ENCODE data around the gene MAML3.

Gene MAML3

GRCh38 chr4:140097572-140097971 is 56.4 kb downstream of the MAML3 start:
- DNase-seq, result no peak

GRCh38 chr4:140096921-140097320 is 57.1 kb downstream of the MAML3 start:
- no peak for DNase-seq

- no peak for DNase-seq
Observed at GRCh38 chr4:140096483-140096861, 57.5 kb downstream of the MAML3 start.

GRCh38 chr4:140095694-140096482 is 58.1 kb downstream of the MAML3 start:
- no peak for DNase-seq

DNA sequence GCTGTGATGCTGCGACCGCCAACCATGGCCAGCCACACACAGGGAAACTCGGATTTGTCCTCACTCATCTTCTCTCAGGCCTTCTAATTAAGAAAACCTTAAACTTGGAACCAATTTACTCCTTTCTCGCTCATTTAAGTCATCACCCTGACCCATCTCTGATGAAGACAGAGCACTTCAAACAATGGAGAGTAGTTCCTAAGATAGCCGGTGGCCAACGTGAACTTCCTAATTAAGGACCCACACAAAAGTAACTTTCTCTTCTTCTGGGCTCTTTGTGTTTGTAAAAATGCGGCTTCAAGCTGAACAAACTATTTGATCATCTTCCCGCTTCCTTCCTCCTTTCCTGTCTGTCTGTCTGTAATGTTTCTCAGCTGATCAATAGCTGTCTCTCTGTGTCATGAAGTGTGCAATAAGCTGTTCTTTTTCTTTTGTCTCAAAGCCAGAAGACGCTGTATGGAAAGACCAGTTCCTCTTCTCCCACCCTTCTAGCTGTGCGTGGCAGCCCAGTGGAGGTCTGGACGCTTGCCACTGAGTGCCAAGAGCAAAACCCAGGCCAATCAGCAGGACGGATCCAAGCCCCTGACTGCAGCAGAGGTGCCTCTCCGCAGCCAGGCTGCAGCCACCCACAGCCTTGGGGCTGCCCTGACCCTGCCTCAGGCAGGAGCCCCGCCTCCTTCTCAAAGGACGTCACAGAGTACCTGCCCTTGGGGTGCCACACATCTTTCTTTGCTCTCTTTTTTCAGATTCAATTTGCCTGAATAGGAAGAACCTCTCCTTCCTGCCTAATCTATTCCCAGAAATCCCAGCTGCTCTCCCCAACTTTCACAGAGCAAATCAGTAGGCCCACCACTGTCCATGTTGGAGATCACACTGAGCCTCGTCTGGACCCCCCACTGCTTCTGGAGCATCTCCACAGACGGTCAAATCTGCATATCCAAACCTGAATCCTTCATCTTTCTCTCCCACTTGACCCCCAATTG is 59.3 kb downstream of the MAML3 start:
- peak; percentile 64 for DNase-seq

GRCh38 chr4:140092094-140092851 is 61.7 kb downstream of the MAML3 start:
- peak; percentile 94 for DNase-seq

DNA sequence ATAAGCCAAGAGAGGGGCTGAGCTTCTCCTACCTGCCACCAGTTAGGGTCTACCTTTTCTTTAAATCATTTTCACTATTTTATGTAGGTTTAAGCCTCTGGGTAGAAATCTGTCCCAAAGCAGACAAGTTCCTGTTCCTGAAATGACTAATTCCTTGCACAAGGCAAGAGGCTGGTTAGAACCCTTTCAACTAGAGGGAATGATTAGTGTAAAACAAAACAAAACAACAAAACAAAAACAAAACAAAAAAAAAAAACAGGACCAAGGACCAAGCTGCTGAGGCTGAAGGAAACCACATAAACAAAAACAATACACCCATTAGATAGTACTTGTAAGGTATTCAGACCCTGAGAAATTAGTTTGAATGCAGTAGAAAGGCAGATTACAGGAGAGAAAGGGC is 62.7 kb downstream of the MAML3 start:
- no peak for DNase-seq

GRCh38 chr4:140090215-140090731 is 63.7 kb downstream of the MAML3 start:
- DNase-seq, result no peak

DNA sequence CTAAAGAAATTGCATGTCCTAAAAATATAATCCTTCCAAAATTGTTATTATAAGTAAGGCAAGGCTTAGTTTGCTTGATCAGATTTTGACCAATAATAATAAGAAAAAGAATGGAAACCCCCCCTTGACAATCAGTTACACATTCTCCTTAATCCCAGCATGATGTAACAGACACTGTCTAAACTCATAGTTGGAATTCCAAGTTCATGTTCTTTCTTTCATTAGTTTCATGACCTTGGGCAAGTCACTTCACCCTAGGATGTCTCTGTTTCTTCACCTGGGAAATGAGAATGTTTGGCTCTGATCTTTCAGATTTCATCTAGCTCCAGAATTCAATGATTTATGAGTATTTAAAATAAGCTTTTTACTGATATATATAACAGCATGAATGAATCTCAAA is 64.8 kb downstream of the MAML3 start:
- DNase-seq, result no peak

- DNase-seq, result no peak
Observed at GRCh38 chr4:140088323-140088967, 65.5 kb downstream of the MAML3 start.

- DNase-seq, result no peak
Observed at GRCh38 chr4:140085881-140086280, 68.1 kb downstream of the MAML3 start.

DNA sequence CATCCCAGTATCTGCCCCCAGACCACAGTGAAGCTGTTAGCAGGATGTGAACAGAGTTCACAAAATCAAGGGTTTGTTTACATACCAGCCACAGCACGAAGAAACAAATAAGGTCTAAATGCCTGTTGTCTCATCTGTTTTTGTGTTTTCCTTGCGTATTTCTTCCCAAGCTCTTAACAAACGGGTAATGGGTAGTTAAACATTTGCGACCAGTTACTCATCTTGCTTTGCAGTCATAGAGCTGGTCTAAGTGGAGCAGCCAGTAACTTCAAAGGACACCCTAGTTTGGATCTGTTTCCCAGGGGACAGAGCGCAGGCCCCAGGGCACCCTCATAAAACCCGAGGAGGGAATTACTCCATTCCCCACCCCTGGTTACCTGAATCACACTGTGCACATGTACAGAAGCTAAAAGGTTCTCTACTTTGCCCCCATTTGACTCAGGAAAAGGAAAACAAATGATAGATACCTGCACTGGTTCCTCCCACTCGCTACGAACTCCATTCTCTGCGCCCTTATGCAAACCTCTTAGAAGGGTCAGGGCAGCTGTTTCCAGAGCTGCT is 68.8 kb downstream of the MAML3 start:
- DNase-seq, result no peak

GRCh38 chr4:140084385-140084784 is 69.6 kb downstream of the MAML3 start:
- no peak for DNase-seq

- no peak for DNase-seq
Observed at GRCh38 chr4:140082391-140082755, 71.6 kb downstream of the MAML3 start.

DNA sequence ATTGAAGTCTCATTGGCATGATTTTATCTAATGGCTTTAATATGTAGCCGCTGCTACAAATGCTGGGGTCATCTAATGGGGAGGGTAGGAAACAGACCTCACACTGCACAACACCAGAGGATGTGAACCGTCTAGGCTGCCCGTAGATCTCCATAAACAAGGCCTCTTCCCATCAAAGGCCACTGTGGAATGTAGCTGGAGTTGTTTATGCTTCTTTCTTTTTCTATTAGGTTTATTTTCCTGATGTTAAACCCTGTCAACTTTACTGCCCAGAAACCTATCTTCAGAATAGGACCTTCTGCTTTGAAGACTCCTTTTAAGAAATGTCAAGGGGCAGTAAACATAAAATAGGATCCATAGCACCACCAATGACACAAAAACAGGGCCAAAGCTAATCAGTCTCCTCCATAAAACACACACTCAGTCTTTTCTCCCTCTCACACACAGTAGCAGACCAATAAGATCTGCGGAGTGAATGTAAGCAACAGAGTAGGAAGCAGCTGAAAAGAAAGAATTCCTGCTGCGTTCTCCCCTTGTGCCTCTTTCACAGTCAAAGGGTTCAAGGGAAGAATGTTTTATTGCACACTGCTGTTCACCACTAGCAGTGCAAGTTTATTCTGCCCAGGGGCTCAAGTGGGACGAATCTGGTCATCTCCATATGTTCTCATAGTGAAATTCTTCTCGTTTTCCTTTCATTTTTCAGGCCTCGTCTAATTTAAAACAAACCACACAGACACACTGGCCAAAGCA is 72.2 kb downstream of the MAML3 start:
- no peak for DNase-seq

- DNase-seq, result no peak
Observed at GRCh38 chr4:140080883-140081282, 73.1 kb downstream of the MAML3 start.

GRCh38 chr4:140078366-140078765 is 75.6 kb downstream of the MAML3 start:
- peak; percentile 74 for DNase-seq

DNA sequence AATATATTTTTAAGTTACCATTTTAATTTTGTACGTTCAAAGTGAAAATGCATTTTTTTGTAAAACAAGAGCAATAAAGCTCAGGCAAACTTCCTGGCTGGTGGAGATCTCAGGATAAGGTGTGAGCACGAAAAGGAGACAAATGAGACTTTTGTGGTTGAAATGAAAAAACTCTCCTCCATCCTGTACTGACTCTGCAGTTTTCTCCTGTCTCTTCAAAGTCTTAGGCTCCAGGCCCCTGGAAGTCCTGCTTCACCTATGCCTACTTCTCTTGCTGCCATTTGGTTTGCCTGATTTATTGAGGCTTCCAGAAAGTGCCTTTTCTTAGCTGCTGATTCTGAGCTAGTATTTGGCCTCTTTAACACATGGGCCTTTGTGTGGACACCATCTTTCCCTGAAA is 77.7 kb downstream of the MAML3 start:
- no peak for DNase-seq

DNA sequence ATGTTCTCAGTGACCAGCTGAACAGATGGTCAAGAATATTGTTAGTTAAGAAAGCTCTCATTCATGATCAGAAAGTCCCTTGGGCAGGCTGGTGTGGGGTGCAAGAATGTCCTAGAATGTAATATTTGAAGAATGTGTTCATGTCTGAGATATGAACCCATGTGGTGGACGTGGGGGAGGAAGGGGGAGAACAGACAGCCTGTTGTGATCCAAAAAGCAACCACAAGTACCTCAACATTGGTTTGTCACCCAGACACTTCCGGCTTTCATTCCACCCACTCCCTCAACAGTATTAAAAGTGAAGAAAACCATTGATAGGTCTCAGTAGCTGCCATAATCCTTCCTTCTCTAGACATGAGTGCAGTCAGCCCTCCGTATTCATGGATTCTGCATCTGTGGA is 82.2 kb downstream of the MAML3 start:
- DNase-seq, result no peak

- DNase-seq, result no peak
Observed at GRCh38 chr4:140070973-140071372, 83.0 kb downstream of the MAML3 start.

DNA sequence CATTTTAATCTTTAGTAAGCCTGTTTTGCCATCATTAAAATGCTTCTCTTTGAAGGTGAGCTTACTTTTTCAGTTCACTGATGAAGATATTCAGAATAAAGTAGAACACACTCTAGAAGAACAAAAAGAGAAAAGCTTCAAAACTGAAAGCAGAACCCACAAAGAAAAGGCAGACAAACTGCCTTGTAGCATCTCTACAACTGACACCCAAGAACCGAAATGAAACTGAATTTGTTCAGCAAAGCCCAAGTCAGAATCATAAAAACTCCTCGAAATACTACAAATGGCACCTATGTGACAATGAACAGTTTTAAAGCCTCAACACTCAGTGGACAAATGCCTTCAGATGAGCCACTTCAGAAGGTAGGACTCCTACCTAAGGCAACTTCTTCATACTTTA is 83.6 kb downstream of the MAML3 start:
- DNase-seq, result no peak
